Mesendoderm (in vitro differentiated cells): Measurements from ENCODE around the gene NCR3LG1.

Experiments used
- DNase-seq: peaks from one replicate; pipeline ENCODE4 v3.0.0; 2013
- H2AK5ac ChIP-seq: 2 replicates; pipeline ENCODE4 v1.6.1; 2013; ENCODE audit warnings: low read length, inconsistent platforms
- H2BK120ac ChIP-seq: 2 replicates; pipeline ENCODE4 v1.6.1; 2013; ENCODE audit warnings: low read depth, mild to moderate bottlenecking, low read length, moderate library complexity, mixed read lengths
- H2BK15ac ChIP-seq: replicated peaks from 2 replicates; pipeline ENCODE4 v1.6.1; 2013; ENCODE audit warnings: low read depth, mild to moderate bottlenecking, moderate library complexity
- H2BK5ac ChIP-seq: 2 replicates; pipeline ENCODE4 v1.6.1; 2013; ENCODE audit warnings: low read length, inconsistent platforms
- H3K18ac ChIP-seq: 2 replicates; pipeline ENCODE4 v1.6.1; 2013; ENCODE audit warnings: mild to moderate bottlenecking, low read length, mixed read lengths
- H3K23ac ChIP-seq: one replicate; pipeline ENCODE4 v1.6.1; 2013; ENCODE audit warnings: low read length
- H3K27ac ChIP-seq: 2 replicates; pipeline ENCODE4 v1.5.1; 2013; ENCODE audit warnings: low read depth, mild to moderate bottlenecking, inconsistent platforms, low read length, moderate library complexity
- H3K27me3 ChIP-seq: 2 replicates; pipeline ENCODE4 v1.6.1; 2013; ENCODE audit warnings: low read length, control low read depth, mild to moderate bottlenecking, inconsistent platforms; ENCODE audit not compliant: insufficient read depth, poor library complexity
- H3K36me3 ChIP-seq: 2 replicates; pipeline ENCODE4 v1.6.1; 2013; ENCODE audit warnings: low read length, inconsistent platforms; ENCODE audit not compliant: control insufficient read depth, insufficient read depth
- H3K4ac ChIP-seq: one replicate; pipeline ENCODE4 v1.6.1; 2013; ENCODE audit warnings: low read depth, mild to moderate bottlenecking, low read length, moderate library complexity
- H3K4me1 ChIP-seq: 2 replicates; pipeline ENCODE4 v1.6.1; 2013; ENCODE audit warnings: low read depth, low read length, inconsistent platforms; ENCODE audit not compliant: control insufficient read depth
- H3K4me2 ChIP-seq: 2 replicates; pipeline ENCODE4 v1.6.1; 2013; ENCODE audit warnings: low read length
- H3K4me3 ChIP-seq: 2 replicates; pipeline ENCODE4 v1.5.1; 2013; ENCODE audit warnings: mild to moderate bottlenecking, low read length
- H3K56ac ChIP-seq: one replicate; pipeline ENCODE4 v1.6.1; 2013; ENCODE audit warnings: low read length
- H3K79me1 ChIP-seq: 2 replicates; pipeline ENCODE4 v1.6.1; 2013; ENCODE audit warnings: low read length, inconsistent platforms
- H3K79me2 ChIP-seq: 2 replicates; pipeline ENCODE4 v1.6.1; 2013; ENCODE audit warnings: mild to moderate bottlenecking, low read length; ENCODE audit not compliant: control insufficient read depth, insufficient read depth
- H3K9ac ChIP-seq: 2 replicates; pipeline ENCODE4 v1.6.1; 2013; ENCODE audit warnings: low read length, inconsistent platforms
- H4K5ac ChIP-seq: one replicate; pipeline ENCODE4 v1.6.1; 2013; ENCODE audit warnings: low read length
- H4K8ac ChIP-seq: one replicate; pipeline ENCODE4 v1.6.1; 2013; ENCODE audit warnings: low read depth, mild to moderate bottlenecking, control low read depth, low read length, moderate library complexity
- WGBS: extraction: QIAGEN DNeasy Blood & Tissue Kit; methylation state at CpG from one replicate; pipeline ENCODE4 v1.1.7; 2013; ENCODE audit warnings: low lambda C conversion rate, missing lambda C conversion rate; ENCODE audit not compliant: insufficient coverage; ENCODE audit errors: extremely low coverage; 5-methylcytosine and 5-hydroxymethylcytosine counted together

Gene NCR3LG1

GRCh38 chr11:17392872-17393271 is 41.3 kb downstream of the NCR3LG1 start:
- H2BK120ac ChIP-seq: no peak overlapping the region
- DNase-seq: no peak

GRCh38 chr11:17393472-17393871 is 41.9 kb downstream of the NCR3LG1 start:
- H2BK15ac ChIP-seq: no peak overlapping the region
- no peak overlapping the region for H2BK120ac ChIP-seq
- H3K79me2 ChIP-seq: no peaks in the 10 kb centered on the region
- no peaks in the 10 kb centered on the region for H3K4me1 ChIP-seq
- H4K5ac ChIP-seq: no peak overlapping the region
- no peaks in the 10 kb centered on the region for H3K27me3 ChIP-seq
- no peak overlapping the region for H3K4me3 ChIP-seq
- no peaks in the 10 kb centered on the region for H3K79me1 ChIP-seq
- no peak overlapping the region for H2BK5ac ChIP-seq
- H4K8ac ChIP-seq: no peak overlapping the region
- no peak overlapping the region for H3K18ac ChIP-seq
- H3K36me3 ChIP-seq: no peaks in the 10 kb centered on the region
- no peak overlapping the region for H2AK5ac ChIP-seq
- no CpG with 5 or more reads among the region's 6 CpGs for WGBS
- H3K4me2 ChIP-seq: no peak overlapping the region
- H3K23ac ChIP-seq: no peak overlapping the region
- no peak overlapping the region for H3K4ac ChIP-seq
- no peak overlapping the region for H3K56ac ChIP-seq
- H3K9ac ChIP-seq: no peak overlapping the region
- no peak for DNase-seq
- no peak overlapping the region for H3K27ac ChIP-seq

More at GRCh38 chr11:17392872-17393271, 41.3 kb downstream of the NCR3LG1 start:
- H3K36me3 ChIP-seq: no peaks in the 10 kb centered on the region
- no peaks in the 10 kb centered on the region for H3K79me2 ChIP-seq
- H3K9ac ChIP-seq: no peak overlapping the region
- H2AK5ac ChIP-seq: no peak overlapping the region
- H3K56ac ChIP-seq: no peak overlapping the region
- no peaks in the 10 kb centered on the region for H3K27me3 ChIP-seq
- H3K27ac ChIP-seq: no peak overlapping the region
- no peak overlapping the region for H2BK15ac ChIP-seq
- no peak overlapping the region for H3K4me2 ChIP-seq
- no peak overlapping the region for H4K5ac ChIP-seq
- no CpG with 5 or more reads among the region's 14 CpGs for WGBS
- no peak overlapping the region for H3K4me3 ChIP-seq
- H3K23ac ChIP-seq: no peak overlapping the region
- no peak overlapping the region for H3K4ac ChIP-seq
- no peak overlapping the region for H2BK5ac ChIP-seq
- no peaks in the 10 kb centered on the region for H3K4me1 ChIP-seq
- no peak overlapping the region for H4K8ac ChIP-seq
- no peaks in the 10 kb centered on the region for H3K79me1 ChIP-seq
- no peak overlapping the region for H3K18ac ChIP-seq

- Histone ChIP-seq H2AK5ac (no peak overlapping the region), H3K4ac (no peak overlapping the region), H4K8ac (no peak overlapping the region), H3K27me3 (no peaks in the 10 kb centered on the region), H3K79me2 (no peaks in the 10 kb centered on the region), H3K9ac (no peak overlapping the region), H3K18ac (no peak overlapping the region), H3K23ac (no peak overlapping the region), H3K27ac (no peak overlapping the region), H2BK5ac (no peak overlapping the region), H3K4me3 (no peak overlapping the region), H2BK15ac (no peak overlapping the region), H2BK120ac (no peak overlapping the region), H3K56ac (no peak overlapping the region), H3K79me1 (no peaks in the 10 kb centered on the region), H3K4me2 (no peak overlapping the region), H3K4me1 (no peaks in the 10 kb centered on the region), H4K5ac (no peak overlapping the region), H3K36me3 (no peaks in the 10 kb centered on the region)
- WGBS: no CpG with 5 or more reads among the region's 10 CpGs
- no peak for DNase-seq
Observed at GRCh38 chr11:17394743-17395390, 43.3 kb downstream of the NCR3LG1 start.

GRCh38 chr11:17395554-17395961 is 44.0 kb downstream of the NCR3LG1 start:
- Histone ChIP-seq H3K4me3 (no peak overlapping the region), H3K56ac (no peak overlapping the region), H3K79me1 (no peaks in the 10 kb centered on the region), H3K27ac (no peak overlapping the region), H2BK5ac (no peak overlapping the region), H3K4me2 (no peak overlapping the region), H3K27me3 (no peaks in the 10 kb centered on the region), H2BK120ac (no peak overlapping the region), H3K9ac (no peak overlapping the region), H3K23ac (no peak overlapping the region), H4K5ac (no peak overlapping the region), H3K36me3 (no peaks in the 10 kb centered on the region), H2AK5ac (no peak overlapping the region), H3K4ac (no peak overlapping the region), H3K79me2 (no peaks in the 10 kb centered on the region), H3K4me1 (no peaks in the 10 kb centered on the region), H4K8ac (no peak overlapping the region), H3K18ac (no peak overlapping the region), H2BK15ac (no peak overlapping the region)
- WGBS: no CpG with 5 or more reads among the region's 20 CpGs
- DNase-seq: no peak

- Histone ChIP-seq H4K5ac (no peak overlapping the region), H3K4ac (no peak overlapping the region), H3K36me3 (no peaks in the 10 kb centered on the region), H3K4me2 (no peak overlapping the region), H3K4me3 (no peak overlapping the region), H2BK120ac (no peak overlapping the region), H3K56ac (no peak overlapping the region), H3K9ac (no peak overlapping the region), H3K18ac (no peak overlapping the region), H2AK5ac (no peak overlapping the region), H3K79me1 (no peaks in the 10 kb centered on the region), H4K8ac (no peak overlapping the region), H3K4me1 (no peaks in the 10 kb centered on the region), H3K27me3 (no peaks in the 10 kb centered on the region), H3K23ac (no peak overlapping the region), H2BK5ac (no peak overlapping the region), H3K79me2 (no peaks in the 10 kb centered on the region), H2BK15ac (no peak overlapping the region), H3K27ac (no peak overlapping the region)
- no peak for DNase-seq
- WGBS: no CpG with 5 or more reads among the region's 6 CpGs
Observed at GRCh38 chr11:17395978-17396377, 44.4 kb downstream of the NCR3LG1 start.
